ENCODE measurements around the gene MINAR2.

MINAR2 gene

GRCh38 chr5:129807162-129807814 lies 59.4 kb downstream of the MINAR2 start:
- no peak for DNase-seq (ENCODE audit: low spot score)
- in situ Hi-C loops (cut with MboI; ENCODE audit: low sequenced_read_pairs, unreplicated experiment), result no loop called here
- TF ChIP-seq CTCF (IDR thresholded peaks at IDR 0.05; ENCODE audit: borderline replicate concordance, control extremely low read depth, extremely low read depth, insufficient read depth, missing control alignments), result no peak
